GM18499 (cell line): Measurements from ENCODE around the gene SAE1.

ENCODE experiments used
- ATAC-seq: cut with Tn5 transposase; IDR thresholded peaks from one replicate; pipeline ENCODE4 v1.9.1; 2021; ENCODE audit warnings: moderate number of reproducible peaks; ENCODE audit not compliant: insufficient read depth, unreplicated experiment

The SAE1 gene

GRCh38 chr19:47104680-47105079 is 26.0 kb upstream of the SAE1 start:
- ATAC-seq: no peak

GRCh38 chr19:47105874-47106273 is 24.8 kb upstream of the SAE1 start:
- ATAC-seq: no peak

GRCh38 chr19:47106821-47107201 is 23.8 kb upstream of the SAE1 start:
- no peak for ATAC-seq

GRCh38 chr19:47107202-47107952 is 23.3 kb upstream of the SAE1 start:
- no peak for ATAC-seq

GRCh38 chr19:47107953-47108746 is 22.5 kb upstream of the SAE1 start:
- no peak for ATAC-seq

- ATAC-seq: no peak
Observed at GRCh38 chr19:47109177-47109540, 21.5 kb upstream of the SAE1 start.

- ATAC-seq: no peak
Observed at GRCh38 chr19:47109541-47110375, 20.9 kb upstream of the SAE1 start.

GRCh38 chr19:47110521-47111005 is 20.1 kb upstream of the SAE1 start:
- no peak for ATAC-seq

- ATAC-seq: no peak
Observed at GRCh38 chr19:47111006-47111621, 19.5 kb upstream of the SAE1 start.

- no peak for ATAC-seq
Observed at GRCh38 chr19:47111682-47112165, 18.9 kb upstream of the SAE1 start.

- peak; percentile 5 for ATAC-seq
Observed at GRCh38 chr19:47112166-47112996, 18.3 kb upstream of the SAE1 start.

GRCh38 chr19:47112997-47113849 is 17.4 kb upstream of the SAE1 start, which contains the start of gene ZC3H4:
Gene ZC3H4, minus strand, starts transcription at chr19:47113776. Its CDS starts 1,192 bp downstream, at chr19:47112584.
- peak; percentile 75 for ATAC-seq

- ATAC-seq: no peak
Observed at GRCh38 chr19:47113850-47114651, 16.6 kb upstream of the SAE1 start.

GRCh38 chr19:47120470-47121067 is 10.1 kb upstream of the SAE1 start:
- ATAC-seq: no peak

- no peak for ATAC-seq
Observed at GRCh38 chr19:47122359-47123335, 8.0 kb upstream of the SAE1 start.

- ATAC-seq: no peak
Observed at GRCh38 chr19:47123406-47123805, 7.2 kb upstream of the SAE1 start.
